Spinal cord (tissue), 10 donors: ENCODE data around the gene RBM15B. TPM values are rescaled to one million over a fixed set of nuclear protein-coding genes. Genes with fewer than 3 reads are reported as not detected.

Experiments
- DNase-seq, 6 donors: peaks; one replicate each; pipeline versions ENCODE4 v3.0.0 to v3.0.0-alpha.2; 2013 to 2015; ENCODE audit warnings: low spot score in 6 of 6, low read depth in 4 of 6
- H3K27ac ChIP-seq: one replicate; pipeline ENCODE4 v1.5.1; 2013; ENCODE audit warnings: low read depth, low read length, control low read depth
- H3K27me3 ChIP-seq: one replicate; pipeline ENCODE4 v1.6.1; 2013; ENCODE audit warnings: low read length; ENCODE audit not compliant: control insufficient read depth, insufficient read depth
- H3K36me3 ChIP-seq: one replicate; pipeline ENCODE4 v1.6.1; 2013; ENCODE audit warnings: low read length; ENCODE audit not compliant: control insufficient read depth, insufficient read depth
- H3K4me1 ChIP-seq: one replicate; pipeline ENCODE4 v1.6.1; 2013; ENCODE audit warnings: low read length; ENCODE audit not compliant: control insufficient read depth, insufficient read depth
- H3K4me3 ChIP-seq: one replicate; pipeline ENCODE4 v1.5.1; 2013; ENCODE audit warnings: low read depth, low read length, control low read depth
- H3K9me3 ChIP-seq: one replicate; pipeline ENCODE4 v1.6.1; 2013; ENCODE audit warnings: low read length; ENCODE audit not compliant: control insufficient read depth, insufficient read depth
- WGBS: methylation state at CpG from one replicate; pipeline ENCODE4 v1.1.5; 2013; ENCODE audit warnings: missing lambda C conversion rate; ENCODE audit not compliant: insufficient coverage; 5-methylcytosine and 5-hydroxymethylcytosine counted together
- polyA plus RNA-seq, 2 donors: library from polyadenylated mRNA; unstranded; fragments of 120-200 nt; gene quantifications; one replicate each; pipeline ENCODE4 v1.2.1, GENCODE V29; 2013; ENCODE audit not compliant: insufficient read length in 2 of 2
- total RNA-seq, 2 donors: library from RNA; depleted of rRNA in 1 of 2; stranded (reverse); fragments of 120-200 nt in 1 of 2; fragments of >200 nt in 1 of 2; gene quantifications; one replicate each; pipeline versions ENCODE4 v1.2.3 to v1.2.4, GENCODE V29; 2013 to 2014
- donor health status: healthy.

The RBM15B gene
- total and polyA plus RNA-seq, 4 donors = 13.5 to 33.5 (median 25.4) TPM

- Histone ChIP-seq H3K27ac (no peak overlapping the region), H3K9me3 (no peaks in the 10 kb centered on the region), H3K27me3 (no peaks in the 10 kb centered on the region), H3K36me3 (peaks cover 69% of the 10 kb centered on the region), H3K4me3 (no peak overlapping the region), H3K4me1 (no peaks in the 10 kb centered on the region)
- WGBS = 86% methylated on average over 3 of the region's 8 CpGs
- no peak for DNase-seq
These were observed 15.5 kb upstream of the RBM15B start for GRCh38 chr3:51375571-51375970.

- 89% methylated on average over 3 of the region's 5 CpGs for WGBS
- H3K4me3 ChIP-seq = no peak overlapping the region
- DNase-seq = no peak
These were observed 13.0 kb upstream of the RBM15B start for GRCh38 chr3:51378065-51378464.

GRCh38 chr3:51378726-51379125 lies 12.4 kb upstream of the RBM15B start:
- 90% methylated on average over 2 of the region's 2 CpGs for WGBS
- peaks cover 80% of the 10 kb centered on the region for H3K36me3 ChIP-seq
- H3K9me3 ChIP-seq = no peaks in the 10 kb centered on the region
- no peaks in the 10 kb centered on the region for H3K27me3 ChIP-seq
- H3K4me3 ChIP-seq = no peak overlapping the region
- no peak overlapping the region for H3K27ac ChIP-seq
- H3K4me1 ChIP-seq = no peaks in the 10 kb centered on the region
- DNase-seq = no peak

More at GRCh38 chr3:51378065-51378464, 13.0 kb upstream of the RBM15B start:
- Histone ChIP-seq H3K36me3 (peaks cover 87% of the 10 kb centered on the region), H3K4me1 (no peaks in the 10 kb centered on the region), H3K27me3 (no peaks in the 10 kb centered on the region), H3K27ac (no peak overlapping the region), H3K9me3 (no peaks in the 10 kb centered on the region)

GRCh38 chr3:51379301-51379700 lies 11.8 kb upstream of the RBM15B start:
- H3K27me3 ChIP-seq = no peaks in the 10 kb centered on the region
- peaks cover 74% of the 10 kb centered on the region for H3K36me3 ChIP-seq
- peaks cover 4% of the 10 kb centered on the region for H3K4me1 ChIP-seq
- no peak overlapping the region for H3K4me3 ChIP-seq
- H3K9me3 ChIP-seq = no peaks in the 10 kb centered on the region
- no peak overlapping the region for H3K27ac ChIP-seq
- DNase-seq = no peak
- WGBS = 82% methylated on average over 7 of the region's 8 CpGs

GRCh38 chr3:51379746-51380455 lies 11.2 kb upstream of the RBM15B start:
- Histone ChIP-seq H3K27ac (no peak overlapping the region), H3K36me3 (peaks cover 68% of the 10 kb centered on the region), H3K9me3 (no peaks in the 10 kb centered on the region), H3K4me3 (no peak overlapping the region), H3K27me3 (no peaks in the 10 kb centered on the region), H3K4me1 (peaks cover 5% of the 10 kb centered on the region)
- no peak for DNase-seq
- 94% methylated on average over 7 of the region's 8 CpGs for WGBS

GRCh38 chr3:51380601-51381332 lies 10.3 kb upstream of the RBM15B start:
- Histone ChIP-seq H3K9me3 (no peaks in the 10 kb centered on the region), H3K27ac (no peak overlapping the region), H3K27me3 (no peaks in the 10 kb centered on the region), H3K4me3 (no peak overlapping the region), H3K4me1 (peaks cover 8% of the 10 kb centered on the region), H3K36me3 (peaks cover 61% of the 10 kb centered on the region)
- 89% methylated on average over 15 of the region's 15 CpGs for WGBS
- no peak for DNase-seq

- H3K9me3 ChIP-seq = no peaks in the 10 kb centered on the region
- peaks cover 13% of the 10 kb centered on the region for H3K4me1 ChIP-seq
- WGBS = 92% methylated on average over 18 of the region's 18 CpGs
- DNase-seq = no peak
- no peak overlapping the region for H3K27ac ChIP-seq
- no peak overlapping the region for H3K4me3 ChIP-seq
- H3K36me3 ChIP-seq = peaks cover 56% of the 10 kb centered on the region
- no peaks in the 10 kb centered on the region for H3K27me3 ChIP-seq
These were observed 9.8 kb upstream of the RBM15B start for GRCh38 chr3:51381333-51381705.

GRCh38 chr3:51382076-51382745 lies 8.9 kb upstream of the RBM15B start:
- WGBS = no CpG with 5 or more reads among the region's 4 CpGs
- peaks cover 21% of the 10 kb centered on the region for H3K4me1 ChIP-seq
- H3K9me3 ChIP-seq = no peaks in the 10 kb centered on the region
- H3K27ac ChIP-seq = no peak overlapping the region
- no peaks in the 10 kb centered on the region for H3K27me3 ChIP-seq
- peaks cover 51% of the 10 kb centered on the region for H3K36me3 ChIP-seq
- DNase-seq = no peak
- no peak overlapping the region for H3K4me3 ChIP-seq

GRCh38 chr3:51382947-51383578 lies 8.0 kb upstream of the RBM15B start:
- WGBS = 100% methylated on average over 3 of the region's 3 CpGs
- H3K27ac ChIP-seq = no peak overlapping the region
- H3K36me3 ChIP-seq = peaks cover 52% of the 10 kb centered on the region
- peaks cover 26% of the 10 kb centered on the region for H3K4me1 ChIP-seq
- no peak for DNase-seq
- H3K9me3 ChIP-seq = no peaks in the 10 kb centered on the region
- H3K4me3 ChIP-seq = no peak overlapping the region
- H3K27me3 ChIP-seq = no peaks in the 10 kb centered on the region
